GM18517 (cell line): ENCODE results near the gene ABCF1.

Experiments used
- ATAC-seq: cut with Tn5 transposase; IDR thresholded peaks from one replicate; pipeline ENCODE4 v1.9.1; 2021; ENCODE audit warnings: mild to moderate bottlenecking, moderate library complexity; ENCODE audit not compliant: unreplicated experiment

The ABCF1 gene

DNA sequence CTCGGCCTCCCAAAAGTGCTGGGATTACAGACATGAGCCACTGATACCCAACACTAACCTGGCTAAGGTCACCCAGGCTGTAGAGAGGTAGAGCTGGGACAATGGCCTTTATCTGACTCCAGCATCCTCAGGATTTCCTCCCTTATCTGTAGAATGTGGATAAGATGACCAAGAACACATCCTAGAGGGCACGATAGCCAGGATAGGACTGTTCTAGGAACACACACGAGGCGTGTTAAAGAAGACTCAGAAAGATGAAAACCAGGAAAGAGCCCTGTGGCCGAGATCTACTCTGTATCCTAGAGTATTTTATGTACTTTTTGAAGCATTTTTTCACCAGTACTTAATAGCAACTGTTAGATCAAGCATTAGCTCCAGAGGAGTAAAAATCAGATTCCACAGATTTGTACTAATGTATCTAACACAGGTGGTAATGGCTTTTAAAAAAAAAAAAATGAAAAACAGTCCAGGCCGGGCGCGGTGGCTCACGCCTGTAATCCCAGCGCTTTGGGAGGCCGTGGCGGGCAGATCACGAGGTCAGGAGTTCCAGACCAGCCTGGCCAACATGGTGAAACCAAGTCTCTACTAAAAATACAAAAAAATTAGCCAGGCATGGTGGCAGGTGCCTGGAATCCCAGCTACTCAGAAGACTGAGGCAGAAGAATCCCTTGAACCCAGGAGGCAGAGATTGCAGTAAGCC, 28.5 kb downstream of the ABCF1 start:
- ATAC-seq, result no peak

DNA sequence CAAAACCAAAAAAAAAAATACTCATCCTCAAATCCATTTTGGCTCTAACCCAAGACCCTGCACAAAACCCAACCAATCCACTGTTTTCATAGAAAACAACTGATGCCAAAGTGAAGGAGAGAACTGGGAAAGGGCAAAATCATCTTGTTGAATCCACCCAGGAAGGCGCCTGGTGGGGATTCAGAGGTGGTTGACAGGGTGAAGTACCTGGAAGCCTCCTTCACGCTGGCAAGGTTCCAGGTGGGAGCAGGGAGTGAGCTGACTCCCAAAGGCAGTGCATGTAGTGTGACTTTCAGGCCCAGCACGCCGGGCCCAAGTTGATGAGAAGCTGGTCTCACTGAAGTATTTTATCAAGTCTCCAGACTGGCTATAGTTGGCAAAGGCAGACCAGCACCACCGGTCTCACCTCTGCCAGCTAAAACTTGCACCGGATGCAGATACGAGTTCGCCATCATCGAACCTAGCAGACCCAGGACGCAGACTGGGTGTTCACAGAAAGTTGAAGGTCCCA, 29.3 kb downstream of the ABCF1 start:
- no peak for ATAC-seq

GRCh38 chr6:30601436-30601814, 30.2 kb downstream of the ABCF1 start:
- no peak for ATAC-seq

GRCh38 chr6:30601815-30602641, 30.8 kb downstream of the ABCF1 start:
- ATAC-seq, result no peak

DNA sequence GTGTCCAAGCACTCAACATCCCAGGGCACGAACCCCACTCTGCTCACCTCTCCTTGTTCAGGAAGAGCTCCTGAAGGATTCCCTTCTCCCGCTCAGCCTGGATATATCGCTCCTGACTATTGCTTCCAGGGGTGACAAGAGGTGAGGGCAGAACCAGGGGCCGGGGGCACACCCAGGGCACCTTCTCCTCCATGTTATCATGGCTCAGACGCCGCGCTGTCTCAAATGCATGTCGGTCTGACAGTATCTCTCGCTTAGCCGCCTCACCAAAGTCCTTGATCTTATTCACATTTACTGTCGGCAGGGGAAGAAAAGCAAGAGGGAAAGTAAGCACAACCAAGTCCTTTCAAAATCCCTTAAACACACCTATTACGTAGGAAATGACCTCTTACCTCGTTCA, 32.7 kb downstream of the ABCF1 start:
- no peak for ATAC-seq

DNA sequence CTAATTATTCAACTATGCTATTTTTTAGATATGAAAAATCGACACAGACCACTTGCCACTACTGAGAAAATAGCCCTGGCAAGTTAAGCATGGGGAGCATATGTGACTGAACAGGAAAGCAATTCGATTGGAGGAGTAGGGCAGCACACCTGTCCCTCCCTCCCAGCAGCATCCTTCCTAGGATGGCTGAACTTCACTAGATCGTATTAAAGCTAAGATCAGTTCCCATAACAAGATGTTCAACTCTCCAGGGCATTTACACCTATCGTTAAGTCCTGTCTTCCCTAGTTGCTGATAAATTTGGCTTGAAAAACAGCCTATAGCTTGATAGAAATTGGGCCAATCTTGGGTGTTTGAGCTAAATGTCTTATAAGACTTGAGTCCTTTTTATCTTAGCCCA, 38.8 kb downstream of the ABCF1 start:
- ATAC-seq, result no peak

DNA sequence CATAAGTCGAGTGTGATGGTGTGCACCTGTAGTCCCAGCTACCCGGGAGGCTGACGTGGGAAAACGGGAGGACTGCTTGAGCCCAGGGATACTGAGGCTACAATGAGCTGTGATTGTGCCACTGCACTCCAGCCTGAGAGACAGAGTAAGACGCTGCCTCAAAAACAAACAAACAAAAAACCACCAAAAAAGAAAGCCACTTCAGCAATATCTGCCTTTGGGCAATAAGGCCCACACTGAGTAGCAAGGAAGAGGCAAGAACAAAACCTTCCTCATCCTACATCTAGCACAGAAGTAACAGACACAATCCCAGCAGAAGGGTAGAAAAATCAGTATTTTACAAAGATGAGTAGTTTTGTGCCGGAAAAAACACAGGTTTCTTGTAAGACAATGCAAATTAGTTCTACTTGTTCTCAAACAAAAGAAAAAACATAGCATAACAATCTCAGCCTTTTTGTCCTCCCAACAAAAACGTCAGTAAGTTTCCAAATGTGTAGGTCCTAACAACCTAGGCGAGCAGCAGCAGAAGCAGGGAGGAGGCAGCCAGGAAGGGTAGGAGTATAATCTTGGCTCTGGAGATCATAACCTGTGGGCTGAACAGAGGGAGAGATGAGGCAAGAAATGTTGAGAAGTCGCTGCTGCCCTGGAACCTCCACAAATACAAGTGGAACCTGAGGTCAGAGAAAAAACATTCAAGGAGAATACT, 40.1 kb downstream of the ABCF1 start:
- no peak for ATAC-seq

- ATAC-seq, result no peak
These were observed 40.6 kb downstream of the ABCF1 start for GRCh38 chr6:30611856-30612194.

- ATAC-seq, result no peak
These were observed 41.0 kb downstream of the ABCF1 start for GRCh38 chr6:30612213-30612612.

GRCh38 chr6:30612687-30613248, 41.5 kb downstream of the ABCF1 start:
- no peak for ATAC-seq

DNA sequence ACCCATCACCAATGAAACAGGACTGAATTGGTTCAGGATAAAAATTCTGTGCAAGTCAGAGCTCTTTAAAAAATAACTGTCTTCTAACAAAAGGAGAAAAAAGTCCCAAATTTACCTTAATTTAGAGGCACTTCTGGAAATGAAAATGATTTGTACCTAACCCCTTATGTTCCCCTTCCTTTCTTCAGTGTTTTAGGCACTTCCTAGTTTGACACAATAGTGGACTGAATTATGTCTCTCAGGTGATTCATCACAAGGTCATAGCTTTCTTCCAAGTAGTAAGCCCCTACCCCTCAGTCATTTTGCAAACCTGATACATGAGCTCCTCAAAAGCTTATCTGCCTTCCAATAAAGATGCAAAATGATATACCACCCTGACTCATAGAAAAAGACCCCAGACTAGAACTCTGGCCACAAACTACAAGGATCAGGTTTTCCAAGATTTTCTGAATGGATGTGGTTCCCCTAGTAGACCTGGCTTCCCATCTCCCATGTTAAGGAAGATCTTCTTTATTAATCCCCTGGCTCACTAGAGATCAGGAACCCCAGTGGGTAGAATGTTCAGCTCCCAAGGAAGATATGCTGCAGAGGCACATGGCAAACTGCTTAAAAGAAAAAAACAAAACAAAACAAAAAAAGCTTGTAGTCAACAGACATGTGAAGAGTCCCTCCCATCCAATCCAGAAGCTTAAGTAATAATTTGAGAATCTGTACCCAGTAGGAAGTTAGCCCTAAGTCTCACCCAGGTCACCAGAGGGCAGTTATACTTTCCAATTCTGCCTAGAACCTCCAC, 42.2 kb downstream of the ABCF1 start:
- ATAC-seq, result no peak

GRCh38 chr6:30614044-30614842, 43.0 kb downstream of the ABCF1 start:
- no peak for ATAC-seq

- peak; percentile 36 for ATAC-seq
These were observed 43.6 kb downstream of the ABCF1 start for GRCh38 chr6:30614843-30615218.

DNA sequence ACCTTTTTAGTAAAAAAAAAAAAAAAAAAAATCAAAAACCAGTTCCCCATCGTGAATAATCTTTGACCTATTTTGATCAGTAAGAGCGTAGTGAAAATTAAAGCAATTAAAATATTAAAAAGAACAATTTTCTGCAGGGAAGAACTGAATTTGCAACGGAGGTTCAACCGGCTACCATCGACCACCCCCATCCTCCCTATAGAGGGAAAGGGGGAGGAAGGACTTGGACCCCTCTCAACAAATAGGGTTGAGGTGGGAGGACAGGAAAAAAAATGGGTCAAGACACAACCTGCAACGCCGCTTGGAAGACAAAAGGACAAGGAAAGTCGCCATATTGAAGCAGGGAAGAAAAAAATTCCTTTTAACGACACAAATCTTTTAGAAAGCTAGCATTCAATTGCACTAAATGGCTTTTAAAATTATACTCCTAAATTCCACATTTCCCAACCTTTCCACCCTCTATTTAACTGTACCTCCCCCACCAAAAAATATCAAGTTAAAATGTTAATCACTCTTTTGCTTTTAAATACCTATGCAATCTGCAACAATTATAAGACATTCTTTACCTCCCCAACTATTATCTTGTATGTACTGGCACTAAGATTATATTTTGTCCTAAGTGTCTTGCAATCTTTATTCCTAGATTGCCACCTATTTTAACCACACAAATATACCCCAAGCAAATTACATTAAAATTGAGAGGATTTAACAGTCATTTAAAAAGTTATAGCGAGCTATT, 44.1 kb downstream of the ABCF1 start:
- ATAC-seq, result no peak

DNA sequence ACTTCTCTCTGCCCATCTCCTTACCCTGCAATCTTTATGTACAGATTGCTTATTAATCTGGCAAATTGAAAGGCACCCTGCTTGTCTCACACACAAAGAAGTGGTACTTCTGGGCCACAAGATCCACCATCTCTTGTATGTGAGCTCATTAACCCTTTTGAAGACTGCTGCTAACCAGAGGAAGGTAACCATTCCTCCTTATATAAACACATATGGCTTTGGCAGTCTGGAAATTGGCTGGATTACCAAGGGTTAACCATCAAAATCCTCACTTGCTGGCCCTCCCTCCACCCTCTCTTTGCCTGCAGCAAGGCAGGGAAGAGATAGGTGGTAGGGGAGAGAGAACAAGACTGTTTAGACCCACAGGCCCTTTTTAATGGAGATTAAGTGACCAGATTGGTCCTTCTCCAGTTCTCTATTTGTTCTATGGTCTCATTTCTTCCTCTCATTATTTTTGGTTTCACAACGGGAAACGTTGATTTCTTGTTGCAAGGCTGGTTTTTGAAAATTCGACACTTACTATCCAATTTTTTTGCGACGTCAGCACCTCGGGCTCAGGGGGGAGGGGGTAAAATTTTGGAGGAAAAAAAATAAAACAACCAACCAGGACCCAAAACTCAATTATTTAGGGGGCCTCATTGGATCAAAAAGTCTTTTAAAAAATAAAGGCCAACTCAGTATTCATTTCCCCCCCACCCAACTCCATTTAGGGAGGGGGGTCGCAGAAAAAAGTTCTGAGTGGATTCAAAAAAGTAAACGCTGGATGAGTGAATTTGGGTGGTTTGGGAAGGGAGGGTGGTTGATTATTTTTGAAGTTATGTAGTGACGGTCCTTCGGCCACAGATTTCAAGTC, 44.9 kb downstream of the ABCF1 start:
- no peak for ATAC-seq

- peak; percentile 70 for ATAC-seq
These were observed 45.7 kb downstream of the ABCF1 start, which contains the start of gene PPP1R10 for GRCh38 chr6:30616811-30617564. Gene PPP1R10, minus strand, starts transcription at chr6:30617243. Its CDS starts 7,299 bp downstream, at chr6:30609944.

GRCh38 chr6:30617565-30618269, 46.5 kb downstream of the ABCF1 start, which contains the start of gene MRPS18B:
Gene MRPS18B, plus strand, starts transcription at chr6:30617840. Its CDS starts 26 bp downstream, at chr6:30617866.
- ATAC-seq, result peak; percentile 68
